Kidney epithelial cell (primary cell): Measurements from ENCODE around the gene BCORL1. TPM values are rescaled to one million over a fixed set of nuclear protein-coding genes. Genes with fewer than 3 reads are reported as not detected.
A peak's percentile ranks its signal among the peaks of the same experiment; 100 is the strongest.

Source experiments
- DNase-seq: peaks from one replicate; pipeline ENCODE4 v3.0.0-alpha.2; 2010; ENCODE audit warnings: low read depth
- H3K27me3 ChIP-seq: 2 replicates; pipeline ENCODE4 v1.6.0; 2011; ENCODE audit warnings: low read length; ENCODE audit not compliant: control insufficient read depth, insufficient read depth
- H3K36me3 ChIP-seq: 2 replicates; pipeline ENCODE4 v1.5.1; 2011; ENCODE audit warnings: low read length; ENCODE audit not compliant: control insufficient read depth, insufficient read depth
- H3K4me3 ChIP-seq: 2 replicates; pipeline ENCODE4 v1.5.1; 2011; ENCODE audit warnings: low read depth, mild to moderate bottlenecking, control low read depth, low read length
- total RNA-seq: library from RNA; depleted of rRNA; stranded (reverse); fragments of >200 nt; gene quantifications from 2 replicates; pipeline ENCODE4 v1.2.3, GENCODE V29; 2015
- TF ChIP-seq, protein P1 (sequence below): IDR thresholded peaks from 2 replicates; pipeline ENCODE4 v1.5.1; 2011; ENCODE audit warnings: mild to moderate bottlenecking, moderate library complexity, low read length, control low read depth, inconsistent platforms; ENCODE audit not compliant: insufficient read depth, poor library complexity, severe bottlenecking

The BCORL1 gene
- total RNA-seq, 1 donor from 2014 or later, result 4.8 TPM

DNA sequence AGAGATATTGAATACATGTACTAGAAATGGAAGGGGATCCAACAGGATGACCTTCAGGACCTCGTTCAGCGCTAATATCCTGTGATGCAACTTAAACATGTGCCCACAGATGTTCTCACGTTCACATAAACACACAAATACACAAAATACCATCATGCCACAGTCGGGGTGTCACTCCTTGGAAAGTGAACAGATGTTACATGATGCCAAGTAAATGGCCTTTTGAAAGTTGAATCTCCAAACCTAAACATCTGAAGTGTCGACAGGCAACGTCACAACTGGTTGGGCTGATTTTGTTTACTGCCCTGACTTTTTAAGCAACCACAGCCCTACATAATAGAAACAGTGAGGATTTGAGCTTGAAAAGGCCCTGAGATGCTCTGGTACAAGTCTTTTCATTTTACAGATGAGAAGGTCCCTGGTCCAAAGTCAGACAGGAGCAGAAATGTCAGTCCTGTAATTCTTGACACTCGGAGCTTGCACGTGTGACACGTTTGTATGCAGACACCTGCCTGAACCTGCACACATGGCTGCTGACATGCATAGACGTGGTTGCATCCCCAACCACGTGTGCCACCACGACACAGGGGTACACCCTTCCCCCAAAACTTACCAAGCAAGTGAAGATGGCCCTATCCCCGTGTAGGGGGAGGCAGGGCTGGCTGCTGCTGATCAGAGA, 23.5 kb upstream of the BCORL1 start:
- H3K27me3 ChIP-seq, result no peaks in the 10 kb centered on the region
- H3K4me3 ChIP-seq, result no peak overlapping the region
- TF ChIP-seq, protein P1, sequence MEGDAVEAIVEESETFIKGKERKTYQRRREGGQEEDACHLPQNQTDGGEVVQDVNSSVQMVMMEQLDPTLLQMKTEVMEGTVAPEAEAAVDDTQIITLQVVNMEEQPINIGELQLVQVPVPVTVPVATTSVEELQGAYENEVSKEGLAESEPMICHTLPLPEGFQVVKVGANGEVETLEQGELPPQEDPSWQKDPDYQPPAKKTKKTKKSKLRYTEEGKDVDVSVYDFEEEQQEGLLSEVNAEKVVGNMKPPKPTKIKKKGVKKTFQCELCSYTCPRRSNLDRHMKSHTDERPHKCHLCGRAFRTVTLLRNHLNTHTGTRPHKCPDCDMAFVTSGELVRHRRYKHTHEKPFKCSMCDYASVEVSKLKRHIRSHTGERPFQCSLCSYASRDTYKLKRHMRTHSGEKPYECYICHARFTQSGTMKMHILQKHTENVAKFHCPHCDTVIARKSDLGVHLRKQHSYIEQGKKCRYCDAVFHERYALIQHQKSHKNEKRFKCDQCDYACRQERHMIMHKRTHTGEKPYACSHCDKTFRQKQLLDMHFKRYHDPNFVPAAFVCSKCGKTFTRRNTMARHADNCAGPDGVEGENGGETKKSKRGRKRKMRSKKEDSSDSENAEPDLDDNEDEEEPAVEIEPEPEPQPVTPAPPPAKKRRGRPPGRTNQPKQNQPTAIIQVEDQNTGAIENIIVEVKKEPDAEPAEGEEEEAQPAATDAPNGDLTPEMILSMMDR, result no peak
- no peak for DNase-seq
- no peaks in the 10 kb centered on the region for H3K36me3 ChIP-seq

DNA sequence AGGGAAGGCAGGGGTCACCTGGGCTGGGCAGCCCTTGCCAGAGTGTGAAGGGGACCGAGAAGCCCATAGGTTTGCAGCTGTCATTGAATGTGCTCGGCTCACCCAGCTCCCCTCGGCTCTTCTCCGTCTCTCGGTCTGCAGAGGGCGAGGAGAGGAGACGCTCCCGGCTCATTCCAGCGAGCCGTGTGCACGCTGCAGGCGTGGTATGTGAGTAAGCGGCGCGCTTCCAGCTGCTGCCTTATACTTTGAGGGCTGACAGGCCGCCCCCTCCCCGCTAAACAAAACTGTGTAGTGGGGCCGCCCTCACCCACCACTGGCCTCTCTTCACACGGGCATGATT, 23.0 kb upstream of the BCORL1 start:
- Histone ChIP-seq H3K36me3 (no peaks in the 10 kb centered on the region), H3K4me3 (no peak overlapping the region), H3K27me3 (no peaks in the 10 kb centered on the region)
- DNase-seq, result no peak
- TF ChIP-seq, protein P1, result no peak

DNA sequence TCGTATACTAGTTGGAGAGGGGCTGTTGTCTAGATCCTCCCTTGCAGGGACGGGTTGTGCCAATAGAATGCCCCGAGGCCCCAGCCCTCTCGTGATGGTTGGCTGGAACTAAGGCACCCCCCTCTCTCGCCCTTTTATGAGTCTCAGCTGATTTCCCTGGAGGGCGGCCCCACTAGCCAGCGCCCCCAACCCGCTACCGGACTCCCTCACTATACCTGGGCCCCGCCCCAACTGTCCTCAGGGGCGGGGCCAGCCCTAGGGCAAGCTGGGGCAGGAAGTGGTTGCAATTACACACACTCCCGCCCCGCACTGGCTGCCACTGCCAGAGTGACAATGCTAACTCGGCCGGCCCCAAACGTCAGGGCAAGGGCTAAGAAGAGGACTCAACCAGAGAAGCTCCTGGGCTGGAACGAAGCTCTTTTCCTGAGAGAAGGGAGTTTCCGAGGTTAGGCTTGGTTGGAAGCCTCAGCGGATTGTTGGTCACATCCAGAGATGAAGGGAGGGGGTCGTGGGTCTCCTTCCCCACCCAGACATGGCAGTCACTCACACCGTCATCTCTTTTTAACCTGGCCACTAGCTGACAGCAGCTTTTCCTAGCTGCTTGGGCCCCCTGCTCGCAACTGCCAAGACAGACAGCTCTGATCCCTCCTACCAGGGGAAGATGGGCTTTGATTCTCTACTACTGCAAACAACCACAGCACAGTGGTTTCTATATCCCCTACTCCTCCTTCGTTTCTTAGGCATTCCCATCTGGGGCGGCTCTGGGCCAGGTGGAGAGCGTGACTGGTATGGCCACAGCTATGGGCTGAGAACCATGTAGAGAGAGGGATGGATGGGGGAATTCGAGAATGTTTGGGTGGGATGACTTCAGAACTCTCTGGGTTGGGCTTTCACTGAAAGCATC, 21.0 kb upstream of the BCORL1 start:
- no peaks in the 10 kb centered on the region for H3K36me3 ChIP-seq
- no peak for DNase-seq
- no peaks in the 10 kb centered on the region for H3K27me3 ChIP-seq
- H3K4me3 ChIP-seq, result peak overlapping the region; percentile 9
- TF ChIP-seq, protein P1, result no peak

DNA sequence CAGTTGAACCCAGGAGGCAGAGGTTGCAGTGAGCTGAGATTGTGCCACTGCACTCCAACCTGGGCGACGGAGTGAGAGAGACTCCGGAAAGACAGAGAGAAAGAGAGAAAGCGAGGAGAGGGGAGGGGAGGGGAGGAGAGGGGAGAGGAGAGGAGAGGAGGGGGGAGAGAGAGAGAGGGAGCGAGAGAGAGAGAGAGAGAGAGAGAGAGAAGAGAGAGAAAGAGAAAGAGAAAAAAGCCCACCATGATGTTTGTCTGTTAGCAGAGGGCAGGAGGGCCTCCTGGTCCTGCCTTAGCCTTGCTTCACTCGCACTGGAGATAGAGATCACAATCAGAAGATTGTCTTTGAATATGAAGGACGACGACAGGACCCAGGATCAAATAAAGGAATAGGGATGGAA, 18.7 kb upstream of the BCORL1 start:
- Histone ChIP-seq H3K4me3 (no peak overlapping the region), H3K27me3 (no peaks in the 10 kb centered on the region), H3K36me3 (no peaks in the 10 kb centered on the region)
- TF ChIP-seq, protein P1, result no peak
- DNase-seq, result no peak

DNA sequence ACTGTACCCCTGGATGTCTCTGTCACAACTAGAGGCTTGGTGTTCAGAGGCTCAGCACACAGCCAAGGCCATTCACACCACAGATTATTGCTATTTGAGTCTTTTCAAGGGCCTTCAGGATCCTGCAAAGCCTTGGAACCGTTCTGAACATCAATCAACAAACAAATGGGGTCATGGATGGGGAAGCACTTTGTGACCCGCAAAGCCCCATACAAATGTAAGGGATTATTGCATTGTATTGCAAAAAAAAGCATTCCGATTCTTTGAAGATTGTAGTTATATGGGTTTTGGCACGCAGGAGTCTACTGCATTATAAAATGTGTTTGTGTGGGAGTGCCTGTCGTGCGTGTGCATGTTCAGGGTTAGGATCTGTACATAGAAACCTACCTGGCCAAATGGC, 17.3 kb upstream of the BCORL1 start:
- H3K27me3 ChIP-seq, result no peaks in the 10 kb centered on the region
- no peak for DNase-seq
- H3K36me3 ChIP-seq, result no peaks in the 10 kb centered on the region
- TF ChIP-seq, protein P1, result no peak
- H3K4me3 ChIP-seq, result no peak overlapping the region
